AG10803 (cell line): ENCODE data around the gene LSM4.

ENCODE experiments used
- DNase-seq: peaks from one replicate; pipeline ENCODE4 v3.0.0; 2010; ENCODE audit warnings: low read depth
- H3K4me3 ChIP-seq: 2 replicates; pipeline ENCODE4 v1.5.1; 2011; ENCODE audit warnings: mild to moderate bottlenecking, low read length, control low read depth
- TF ChIP-seq, protein P1 (sequence below): conservative IDR thresholded peaks from 2 replicates; pipeline ENCODE4 v1.5.1; 2011; ENCODE audit warnings: mild to moderate bottlenecking, low read length, control low read depth, inconsistent platforms

Gene LSM4

GRCh38 chr19:18292462-18292809 is 30.4 kb downstream of the LSM4 start:
- DNase-seq = no peak
- peak overlapping the region; percentile 73 for H3K4me3 ChIP-seq
- TF ChIP-seq, protein P1, sequence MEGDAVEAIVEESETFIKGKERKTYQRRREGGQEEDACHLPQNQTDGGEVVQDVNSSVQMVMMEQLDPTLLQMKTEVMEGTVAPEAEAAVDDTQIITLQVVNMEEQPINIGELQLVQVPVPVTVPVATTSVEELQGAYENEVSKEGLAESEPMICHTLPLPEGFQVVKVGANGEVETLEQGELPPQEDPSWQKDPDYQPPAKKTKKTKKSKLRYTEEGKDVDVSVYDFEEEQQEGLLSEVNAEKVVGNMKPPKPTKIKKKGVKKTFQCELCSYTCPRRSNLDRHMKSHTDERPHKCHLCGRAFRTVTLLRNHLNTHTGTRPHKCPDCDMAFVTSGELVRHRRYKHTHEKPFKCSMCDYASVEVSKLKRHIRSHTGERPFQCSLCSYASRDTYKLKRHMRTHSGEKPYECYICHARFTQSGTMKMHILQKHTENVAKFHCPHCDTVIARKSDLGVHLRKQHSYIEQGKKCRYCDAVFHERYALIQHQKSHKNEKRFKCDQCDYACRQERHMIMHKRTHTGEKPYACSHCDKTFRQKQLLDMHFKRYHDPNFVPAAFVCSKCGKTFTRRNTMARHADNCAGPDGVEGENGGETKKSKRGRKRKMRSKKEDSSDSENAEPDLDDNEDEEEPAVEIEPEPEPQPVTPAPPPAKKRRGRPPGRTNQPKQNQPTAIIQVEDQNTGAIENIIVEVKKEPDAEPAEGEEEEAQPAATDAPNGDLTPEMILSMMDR = no peak

- peak overlapping the region; percentile 73 for H3K4me3 ChIP-seq
- DNase-seq = peak; percentile 73
- TF ChIP-seq, protein P1 = no peak
Observed at GRCh38 chr19:18291590-18292461, 31.1 kb downstream of the LSM4 start.

GRCh38 chr19:18291019-18291524 is 31.8 kb downstream of the LSM4 start:
- TF ChIP-seq, protein P1 = no peak
- peak overlapping the region; percentile 73 for H3K4me3 ChIP-seq
- DNase-seq = no peak

DNA sequence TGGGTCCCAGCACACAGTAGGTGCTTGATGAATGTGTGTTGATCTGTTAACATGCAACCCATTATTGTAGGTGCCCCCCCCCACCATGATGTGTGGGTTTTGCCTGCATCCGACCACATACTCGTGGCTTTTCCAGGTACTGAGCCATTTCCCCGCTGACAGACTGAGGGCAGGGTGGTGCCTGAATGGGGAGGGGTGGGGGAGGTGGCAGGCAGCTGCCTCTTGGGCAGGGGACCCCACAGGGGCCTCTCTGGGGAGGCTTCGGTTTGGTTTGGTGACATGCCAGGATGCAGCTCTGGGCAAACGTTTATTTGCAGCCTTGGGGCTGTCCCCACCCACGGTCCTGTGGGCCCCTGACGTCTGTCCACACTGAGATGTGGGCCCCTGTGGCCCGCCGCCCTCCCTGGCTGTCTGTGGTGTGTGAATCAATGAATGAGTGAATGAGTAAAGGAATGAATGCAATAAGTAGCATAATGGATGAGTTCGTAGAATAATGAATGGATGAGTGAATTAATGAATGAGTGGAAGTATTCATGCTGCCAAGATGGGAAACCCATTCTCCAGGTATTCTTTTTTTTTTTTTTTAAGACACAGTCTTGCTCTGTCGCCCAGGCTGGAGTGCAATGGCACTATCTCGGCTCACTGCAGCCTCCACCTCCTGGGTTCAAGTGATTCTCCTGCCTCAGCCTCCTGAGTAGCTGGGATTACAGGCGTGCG is 32.4 kb downstream of the LSM4 start:
- H3K4me3 ChIP-seq = no peak overlapping the region
- no peak for DNase-seq
- TF ChIP-seq, protein P1 = no peak

DNA sequence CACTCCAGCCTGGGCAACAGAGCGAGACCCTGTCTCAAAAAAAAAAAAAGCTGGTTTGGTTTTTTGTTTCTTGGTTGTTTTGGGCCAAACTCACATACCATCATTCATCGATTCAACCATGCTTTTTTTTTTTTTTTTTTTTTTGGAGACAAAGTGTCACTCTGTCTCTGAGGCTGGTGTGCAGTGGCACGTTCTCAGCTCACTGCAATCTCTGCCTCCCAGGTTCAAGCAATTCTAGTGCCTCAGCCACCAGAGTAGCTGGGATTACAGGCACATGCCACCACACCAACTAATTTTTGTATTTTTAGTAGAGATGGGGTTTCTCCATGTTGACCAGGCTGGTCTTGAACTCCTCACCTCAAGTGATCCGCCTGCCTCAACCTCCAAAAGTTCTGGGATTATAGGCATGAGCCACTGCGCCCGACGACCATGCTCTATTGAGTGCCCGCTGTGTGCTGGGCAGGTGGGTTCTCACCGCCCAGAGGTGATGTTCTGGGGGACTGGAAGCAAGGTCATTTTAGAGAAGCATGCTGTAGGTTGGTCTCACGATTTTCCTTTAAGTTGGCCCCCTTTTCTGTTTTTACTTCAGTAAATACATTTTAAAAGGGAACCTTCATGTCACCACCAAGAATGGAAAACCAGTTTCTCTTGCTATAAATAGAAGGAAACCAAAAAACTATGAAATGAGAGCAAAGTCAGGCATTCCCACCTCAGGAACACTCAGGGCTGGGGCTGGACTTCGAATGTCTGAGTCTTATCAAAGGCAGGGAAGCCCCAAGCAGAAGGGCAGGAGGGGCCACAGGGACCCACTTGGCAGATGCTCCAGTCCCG is 33.2 kb downstream of the LSM4 start:
- DNase-seq = no peak
- no peak overlapping the region for H3K4me3 ChIP-seq
- TF ChIP-seq, protein P1 = no peak

DNA sequence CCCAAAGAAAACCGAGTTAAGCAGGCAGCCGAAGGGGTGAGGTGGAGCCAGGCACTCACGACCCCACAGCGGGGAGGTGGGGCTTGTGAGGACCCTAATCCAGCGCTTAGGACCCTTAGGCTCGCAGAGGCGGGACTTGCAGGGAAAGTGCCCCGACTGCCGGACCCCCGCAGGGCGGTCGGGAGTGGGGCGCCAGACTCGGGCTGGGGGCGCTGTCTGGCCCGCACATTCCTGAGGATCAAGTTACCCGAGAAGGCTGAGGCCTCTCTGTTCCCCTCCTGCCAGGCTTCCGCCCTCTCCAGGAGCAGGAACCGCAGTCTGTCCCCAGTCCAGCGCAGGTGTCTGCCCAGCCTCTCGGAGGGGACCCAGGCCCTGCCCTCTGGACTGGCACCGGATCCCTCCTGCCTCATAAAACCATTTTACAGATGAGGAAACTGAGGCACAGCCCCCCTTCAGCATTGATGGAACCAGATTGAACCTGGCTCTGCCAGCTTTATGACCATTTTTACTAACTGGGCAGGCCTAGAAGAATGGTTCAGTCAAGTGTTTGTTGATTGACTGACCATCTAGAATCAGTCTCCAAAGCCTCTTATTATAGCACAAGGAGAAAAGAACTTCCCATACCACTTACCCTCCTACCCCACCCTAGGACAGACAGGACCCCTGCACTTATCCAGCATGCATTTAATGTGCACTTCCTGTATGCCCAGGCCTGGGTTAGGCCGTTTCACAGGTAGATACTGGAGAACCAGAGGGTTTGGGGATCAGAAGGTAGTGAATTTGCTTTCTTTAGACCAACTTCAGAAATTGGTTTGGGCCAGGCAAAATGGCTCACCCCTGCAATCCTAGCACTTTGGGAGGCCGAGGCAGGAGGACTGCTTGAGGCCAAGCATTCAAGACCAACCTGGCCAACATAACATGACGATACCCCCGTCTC is 34.8 kb downstream of the LSM4 start:
- DNase-seq = no peak
- H3K4me3 ChIP-seq = no peak overlapping the region
- TF ChIP-seq, protein P1 = no peak
